Thyroid gland (tissue), 4 donors: ENCODE data around the gene PITRM1. TPM values are rescaled to one million over a fixed set of nuclear protein-coding genes. Genes with fewer than 3 reads are reported as not detected.
"Not testable (repeated sequence)": the region's sequence is repeated elsewhere in the genome, so short reads cannot be mapped to it uniquely, and the experiment has no call there.

Experiments
- DNase-seq, 2 donors: peaks; one replicate each; pipeline ENCODE4 v3.0.0-alpha.2; 2019
- H3K27ac ChIP-seq, 3 donors: fragments of 200-600 bp; sonication (generic); 1 replicate in 2 of 3; 2 replicates in 1 of 3; pipeline ENCODE4 v1.5.1; 2016 to 2019; ENCODE audit warnings: mild to moderate bottlenecking in 1 of 3, moderate library complexity in 1 of 3
- H3K27me3 ChIP-seq: fragments of 200-600 bp; sonication (generic); one replicate; pipeline ENCODE4 v1.5.1; 2019
- H3K36me3 ChIP-seq, 2 donors: fragments of 200-600 bp; sonication (generic); one replicate each; pipeline ENCODE4 v1.5.1; 2016 to 2019
- H3K4me1 ChIP-seq, 2 donors: fragments of 200-600 bp; sonication (generic); one replicate each; pipeline ENCODE4 v1.5.1; 2017 to 2019
- H3K4me3 ChIP-seq, 3 donors: fragments of 200-600 bp; sonication (generic); replicated peaks in 1 of 3; 1 replicate in 2 of 3; 2 replicates in 1 of 3; pipeline ENCODE4 v1.5.1; 2016; ENCODE audit warnings: mild to moderate bottlenecking in 1 of 3
- H3K9me3 ChIP-seq: fragments of 200-600 bp; sonication (generic); one replicate; pipeline ENCODE4 v1.5.1; 2017
- POLR2A ChIP-seq, 2 donors: fragments of 450-650 bp; IDR thresholded peaks; one replicate each; pipeline ENCODE4 v1.6.1; 2017; ENCODE audit warnings: antibody characterized with exemption in 2 of 2, mild to moderate bottlenecking in 2 of 2, moderate library complexity in 1 of 2
- WGBS, 2 donors: methylation state at CpG; one replicate each; pipeline ENCODE4 v1.1.5; 2017; 5-methylcytosine and 5-hydroxymethylcytosine counted together
- intact Hi-C: fragments of 100-400 bp; cut with DNase I; formaldehyde crosslinking; loops from one replicate; pipeline ENCODE4 v1.15.1; 2023
- total RNA-seq, 4 donors: library from RNA; depleted of rRNA; stranded (reverse); fragments of >200 nt; gene quantifications; one replicate each; pipeline ENCODE4 v1.2.3, GENCODE V29; 2016
- TF ChIP-seq, protein P1 (sequence below), 6 experiments: fragments of 200-600 bp in 3 of 6; fragments of 450-650 bp in 3 of 6; sonication (generic) in 3 of 6; IDR thresholded peaks; one replicate each; pipeline ENCODE4 v1.5.1; 2016 to 2019; ENCODE audit warnings: antibody characterized with exemption in 6 of 6, mild to moderate bottlenecking in 2 of 6, inconsistent platforms in 1 of 6, moderate library complexity in 1 of 6

PITRM1 gene
- total RNA-seq, 4 donors from 2014 or later, result 68.2 to 107 (median 86.2) TPM

DNA sequence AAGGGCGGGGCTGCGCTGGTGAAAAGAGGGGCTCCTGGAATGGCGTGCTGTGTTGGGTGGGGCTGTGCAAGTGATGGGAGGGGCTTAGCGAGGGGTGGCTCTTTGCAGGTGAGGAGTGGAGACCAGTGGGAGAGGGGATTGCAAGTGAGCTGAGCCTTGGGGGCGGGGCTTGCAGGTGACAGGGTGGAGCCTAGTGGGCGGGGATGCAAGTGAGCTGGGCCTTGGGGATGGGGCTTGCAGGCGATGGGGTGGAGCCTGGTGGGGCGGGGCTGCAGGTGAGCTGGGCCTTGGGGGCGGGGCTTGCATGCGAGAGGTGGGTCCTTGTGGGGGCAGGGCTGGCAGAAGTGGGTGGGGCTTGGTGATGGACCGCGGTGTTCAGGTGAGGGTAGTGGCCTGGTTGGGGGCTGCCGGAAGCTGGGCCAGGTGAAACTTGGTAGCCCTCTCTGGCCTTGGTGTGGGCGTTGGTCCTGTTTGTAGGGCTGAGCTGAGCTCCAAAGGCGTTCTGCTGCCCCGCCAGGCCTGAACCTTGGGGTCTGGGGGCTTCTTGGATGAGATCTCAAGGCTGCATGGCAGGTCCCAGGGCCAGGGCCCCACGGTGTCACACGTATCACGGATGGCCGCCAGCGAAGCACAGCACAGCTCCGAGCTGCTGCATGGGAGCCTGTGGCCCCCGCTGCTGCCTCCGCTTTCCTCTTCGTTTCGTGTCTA lies 743 bp upstream of the PITRM1 start:
- Histone ChIP-seq H3K9me3 (no peaks in the 10 kb centered on the region), H3K27me3 (no peaks in the 10 kb centered on the region), H3K36me3 (peaks cover 0 to 16% of the 10 kb centered on the region in 2 donors), H3K4me1 (peaks cover 6 to 15% of the 10 kb centered on the region in 2 donors), H3K27ac (no peak overlapping the region), H3K4me3 (peak overlapping the region in 1 of 3 donors; percentile 62)
- DNase-seq, result peak in 1 of 2 donors; percentile 11
- WGBS, 2 donors, result 44 to 47% methylated on average over 17 to 23 of the region's 26 CpGs
- intact Hi-C loops, result no loop called here
- no peak for TF ChIP-seq POLR2A (IDR thresholded peaks at IDR 0.05)
- TF ChIP-seq, protein P1, sequence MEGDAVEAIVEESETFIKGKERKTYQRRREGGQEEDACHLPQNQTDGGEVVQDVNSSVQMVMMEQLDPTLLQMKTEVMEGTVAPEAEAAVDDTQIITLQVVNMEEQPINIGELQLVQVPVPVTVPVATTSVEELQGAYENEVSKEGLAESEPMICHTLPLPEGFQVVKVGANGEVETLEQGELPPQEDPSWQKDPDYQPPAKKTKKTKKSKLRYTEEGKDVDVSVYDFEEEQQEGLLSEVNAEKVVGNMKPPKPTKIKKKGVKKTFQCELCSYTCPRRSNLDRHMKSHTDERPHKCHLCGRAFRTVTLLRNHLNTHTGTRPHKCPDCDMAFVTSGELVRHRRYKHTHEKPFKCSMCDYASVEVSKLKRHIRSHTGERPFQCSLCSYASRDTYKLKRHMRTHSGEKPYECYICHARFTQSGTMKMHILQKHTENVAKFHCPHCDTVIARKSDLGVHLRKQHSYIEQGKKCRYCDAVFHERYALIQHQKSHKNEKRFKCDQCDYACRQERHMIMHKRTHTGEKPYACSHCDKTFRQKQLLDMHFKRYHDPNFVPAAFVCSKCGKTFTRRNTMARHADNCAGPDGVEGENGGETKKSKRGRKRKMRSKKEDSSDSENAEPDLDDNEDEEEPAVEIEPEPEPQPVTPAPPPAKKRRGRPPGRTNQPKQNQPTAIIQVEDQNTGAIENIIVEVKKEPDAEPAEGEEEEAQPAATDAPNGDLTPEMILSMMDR (IDR thresholded peaks at IDR 0.05), result no peak

DNA sequence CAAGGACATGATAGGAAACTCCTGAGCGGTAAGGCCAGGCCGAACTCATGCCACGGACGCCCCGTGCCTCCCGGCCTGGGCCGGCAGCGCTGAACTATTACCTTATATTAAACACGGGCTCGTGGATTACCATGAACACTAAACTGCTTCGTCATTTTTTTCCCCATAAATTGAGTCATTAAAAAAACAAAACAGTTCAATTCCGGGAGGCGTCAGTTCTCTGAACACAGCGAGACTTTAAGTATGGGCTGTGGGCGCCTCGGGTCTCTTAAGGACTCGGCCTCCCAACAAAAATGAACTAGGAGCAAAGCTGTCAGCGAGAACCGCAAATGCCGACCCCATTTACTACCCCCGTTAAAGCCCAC lies 519 bp downstream of the PITRM1 start:
- Histone ChIP-seq H3K9me3 (no peaks in the 10 kb centered on the region), H3K27ac (peak overlapping the region; percentile 67 to 71 (median 68)), H3K27me3 (no peaks in the 10 kb centered on the region), H3K4me1 (peaks cover 6 to 15% of the 10 kb centered on the region in 2 donors), H3K36me3 (peaks cover under 1 to 28% of the 10 kb centered on the region in 2 donors), H3K4me3 (peak overlapping the region; percentile 5 to 97 (median 62))
- 2% methylated on average over 21 of the region's 21 CpGs for WGBS, 2 donors
- DNase-seq, result peak; percentile 21 to 27
- intact Hi-C loops, result no loop called here
- TF ChIP-seq POLR2A (IDR thresholded peaks at IDR 0.05), result no peak
- TF ChIP-seq, protein P1 (IDR thresholded peaks at IDR 0.05), result no peak

GRCh38 chr10:3171488-3171887 lies 1.1 kb downstream of the PITRM1 start:
- DNase-seq, intact Hi-C loops, H3K27ac ChIP-seq, H3K9me3 ChIP-seq, H3K27me3 ChIP-seq: not testable (repeated sequence)
- Histone ChIP-seq H3K4me1 (peaks cover 6 to 15% of the 10 kb centered on the region in 2 donors), H3K36me3 (peaks cover 6 to 33% of the 10 kb centered on the region in 2 donors), H3K4me3 (peak overlapping the region in 1 of 3 donors; percentile 62)
- whole genome bisulfite sequencing, 2 donors, result 90 to 91% methylated on average over 11 of the region's 11 CpGs

- intact Hi-C loops, result no loop called here
- H3K36me3 ChIP-seq, result peaks cover 24 to 50% of the 10 kb centered on the region in 2 donors
- H3K4me3 ChIP-seq, result no peak overlapping the region
- H3K27me3 ChIP-seq, result no peaks in the 10 kb centered on the region
- H3K9me3 ChIP-seq, result no peaks in the 10 kb centered on the region
- no peak for TF ChIP-seq POLR2A (IDR thresholded peaks at IDR 0.05)
- TF ChIP-seq, protein P1 (IDR thresholded peaks at IDR 0.05), result no peak
- peaks cover 6 to 15% of the 10 kb centered on the region in 2 donors for H3K4me1 ChIP-seq
- WGBS, 2 donors, result 80 to 90% methylated on average over 10 of the region's 10 CpGs
- DNase-seq, result no peak
- H3K27ac ChIP-seq, result no peak overlapping the region
Measured at GRCh38 chr10:3169673-3170072, 2.9 kb downstream of the PITRM1 start.

- intact Hi-C loops, result no loop called here
- H3K9me3 ChIP-seq, result no peaks in the 10 kb centered on the region
- no peaks in the 10 kb centered on the region for H3K27me3 ChIP-seq
- H3K27ac ChIP-seq, result no peak overlapping the region
- H3K4me3 ChIP-seq, result no peak overlapping the region
- peaks cover 6 to 15% of the 10 kb centered on the region in 2 donors for H3K4me1 ChIP-seq
- TF ChIP-seq, protein P1 (IDR thresholded peaks at IDR 0.05), result no peak
- TF ChIP-seq POLR2A (IDR thresholded peaks at IDR 0.05), result no peak
- no peak for DNase-seq
- 89 to 91% methylated on average over 10 of the region's 10 CpGs for WGBS, 2 donors
- H3K36me3 ChIP-seq, result peaks cover 28 to 54% of the 10 kb centered on the region in 2 donors
Measured at GRCh38 chr10:3169271-3169670, 3.3 kb downstream of the PITRM1 start.
